NCI-H2196 treated with DMSO at 0.1 percent for 48 hours (cell line): ENCODE results near the gene RGPD5.
"Not testable (repeated sequence)": the region's sequence is repeated elsewhere in the genome, so short reads cannot be mapped to it uniquely, and the experiment has no call there.

Experiments
- DNase-seq: peaks from one replicate; lab custom pipeline; 2025; ENCODE audit not compliant: unreplicated experiment; lab: John Stamatoyannopoulos, UW

RGPD5 gene

GRCh38 chr2:109891024-109891423 lies 96.9 kb downstream of the RGPD5 start:
- not testable (repeated sequence) for DNase-seq

- DNase-seq = not testable (repeated sequence)
Measured at GRCh38 chr2:109893736-109894135, 99.6 kb downstream of the RGPD5 start.

GRCh38 chr2:109894141-109894540 lies 100.0 kb downstream of the RGPD5 start:
- DNase-seq = not testable (repeated sequence)

GRCh38 chr2:109895090-109895869 lies 101.2 kb downstream of the RGPD5 start:
- not testable (repeated sequence) for DNase-seq

- DNase-seq = not testable (repeated sequence)
Measured at GRCh38 chr2:109896212-109896611, 102.1 kb downstream of the RGPD5 start.

- not testable (repeated sequence) for DNase-seq
Measured at GRCh38 chr2:109897769-109898461, 103.8 kb downstream of the RGPD5 start.

- DNase-seq = not testable (repeated sequence)
Measured at GRCh38 chr2:109898462-109899336, 104.6 kb downstream of the RGPD5 start, which contains the start of gene LIMS3. LIMS3 (plus strand) TSS chr2:109898688; CDS start chr2:109898729, 41 bp downstream.

- not testable (repeated sequence) for DNase-seq
Measured at GRCh38 chr2:109905796-109906195, 111.7 kb downstream of the RGPD5 start.
